ENCODE data around the gene KLHL5.

KLHL5 gene, protein sequence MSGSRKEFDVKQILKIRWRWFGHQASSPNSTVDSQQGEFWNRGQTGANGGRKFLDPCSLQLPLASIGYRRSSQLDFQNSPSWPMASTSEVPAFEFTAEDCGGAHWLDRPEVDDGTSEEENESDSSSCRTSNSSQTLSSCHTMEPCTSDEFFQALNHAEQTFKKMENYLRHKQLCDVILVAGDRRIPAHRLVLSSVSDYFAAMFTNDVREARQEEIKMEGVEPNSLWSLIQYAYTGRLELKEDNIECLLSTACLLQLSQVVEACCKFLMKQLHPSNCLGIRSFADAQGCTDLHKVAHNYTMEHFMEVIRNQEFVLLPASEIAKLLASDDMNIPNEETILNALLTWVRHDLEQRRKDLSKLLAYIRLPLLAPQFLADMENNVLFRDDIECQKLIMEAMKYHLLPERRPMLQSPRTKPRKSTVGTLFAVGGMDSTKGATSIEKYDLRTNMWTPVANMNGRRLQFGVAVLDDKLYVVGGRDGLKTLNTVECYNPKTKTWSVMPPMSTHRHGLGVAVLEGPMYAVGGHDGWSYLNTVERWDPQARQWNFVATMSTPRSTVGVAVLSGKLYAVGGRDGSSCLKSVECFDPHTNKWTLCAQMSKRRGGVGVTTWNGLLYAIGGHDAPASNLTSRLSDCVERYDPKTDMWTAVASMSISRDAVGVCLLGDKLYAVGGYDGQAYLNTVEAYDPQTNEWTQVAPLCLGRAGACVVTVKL

DNA sequence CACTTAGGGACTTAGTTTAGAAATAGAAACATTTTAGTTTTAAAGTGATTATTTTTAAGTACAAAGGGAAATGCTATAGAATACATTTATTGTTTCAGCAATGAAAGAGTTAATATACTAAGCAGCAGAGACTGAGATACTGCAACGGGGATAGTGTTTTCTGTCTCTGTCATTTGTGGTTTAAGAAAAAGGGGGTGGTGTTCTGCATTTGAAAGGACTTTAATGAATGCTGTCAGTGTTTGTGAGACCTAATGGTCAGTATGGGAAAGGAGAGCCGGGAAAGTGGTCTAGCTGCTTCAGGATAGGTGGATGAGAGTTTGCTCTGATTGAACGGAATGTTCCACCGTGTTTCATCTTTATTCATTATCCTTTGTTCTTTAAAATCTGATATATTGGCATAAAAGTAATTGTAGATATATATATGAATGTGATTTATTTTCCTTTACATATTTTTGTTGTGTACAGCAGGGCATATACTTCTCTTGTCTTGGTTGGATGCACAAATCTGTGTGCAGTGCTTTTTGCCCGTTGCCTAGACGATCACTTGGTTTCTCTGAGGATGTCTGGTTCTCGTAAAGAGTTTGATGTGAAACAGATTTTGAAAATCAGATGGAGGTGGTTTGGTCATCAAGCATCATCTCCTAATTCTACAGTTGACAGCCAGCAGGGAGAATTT, at the start of gene KLHL5:
Gene KLHL5 (plus strand): TSS at position 139 of the 676 bp plus-strand sequence. CDS start 421 bp downstream, at position 560.
- no peak for DNase-seq

DNA sequence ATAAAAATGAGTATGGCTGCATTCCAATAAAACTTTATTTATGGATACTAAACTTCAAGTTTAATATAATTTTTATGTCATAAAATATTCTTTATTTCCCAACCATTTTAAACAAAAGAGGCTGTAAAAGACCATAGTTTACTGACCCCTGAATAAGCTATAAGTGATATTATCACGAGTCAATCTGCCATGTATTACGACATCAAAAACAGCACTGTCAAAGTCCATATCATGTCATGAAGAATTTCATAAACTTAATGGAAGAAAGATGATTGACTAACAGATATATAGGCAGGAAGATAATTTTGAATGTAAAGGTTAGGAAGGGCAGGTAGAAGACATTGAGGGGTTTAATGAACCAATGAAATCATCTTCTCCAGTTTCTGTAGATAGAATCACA, 48.0 kb upstream of the KLHL5 start:
- DNase-seq, result no peak

DNA sequence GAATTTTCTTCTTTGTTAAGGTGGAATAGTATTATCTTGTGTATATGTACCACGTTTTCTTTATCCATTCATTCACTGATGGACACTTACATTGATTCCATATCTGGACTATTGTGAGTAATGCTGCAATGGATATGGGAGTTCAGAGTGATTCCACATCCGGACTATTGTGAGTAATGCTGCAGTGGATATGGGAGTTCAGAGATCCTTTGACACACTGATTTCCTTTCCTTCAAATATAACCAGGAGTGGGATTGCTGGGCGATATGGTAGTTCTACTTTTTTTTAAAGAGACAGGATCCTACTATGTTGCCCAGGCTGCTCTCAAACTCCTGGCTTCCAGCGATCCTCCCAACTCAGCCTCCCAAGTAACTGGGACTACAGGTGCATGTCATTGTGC, 41.9 kb upstream of the KLHL5 start:
- DNase-seq, result no peak

DNA sequence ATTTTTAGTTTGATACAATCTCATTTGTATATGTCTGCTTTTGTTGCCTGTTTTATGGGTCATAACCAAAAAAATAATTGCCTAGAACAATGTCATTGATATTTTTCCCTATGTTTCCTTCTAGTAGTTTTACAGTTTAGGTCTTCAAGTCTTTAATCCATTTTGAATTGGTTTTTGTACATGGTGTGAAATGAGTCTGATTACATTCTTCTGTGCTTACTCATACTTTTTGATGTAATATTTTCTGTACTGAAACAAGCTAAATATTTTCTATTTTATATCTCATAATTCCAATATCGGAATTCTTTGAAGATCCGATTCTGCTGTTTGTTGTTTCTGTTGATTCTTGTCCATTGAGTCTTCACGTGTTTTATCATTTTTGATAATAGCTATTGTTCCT, 40.4 kb upstream of the KLHL5 start:
- no peak for DNase-seq

DNA sequence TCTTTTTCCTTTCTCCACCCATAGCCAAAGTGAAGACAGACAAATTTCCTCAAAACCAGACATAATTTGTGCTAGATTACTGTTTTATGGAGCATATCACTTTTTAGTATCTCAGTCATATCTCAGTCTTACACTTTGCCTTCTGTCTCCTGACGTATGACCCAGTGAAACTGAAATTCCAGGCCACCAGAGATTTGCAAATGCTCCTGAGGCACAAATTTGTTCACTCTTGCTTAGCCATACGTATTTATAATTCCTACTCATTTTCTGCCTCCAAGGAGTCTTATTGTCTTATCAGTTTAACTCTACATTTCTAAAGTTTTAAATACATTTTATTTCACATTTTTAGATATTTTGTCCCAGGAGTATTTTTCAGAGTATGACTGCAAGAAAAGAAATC, 39.8 kb upstream of the KLHL5 start:
- DNase-seq, result no peak

DNA sequence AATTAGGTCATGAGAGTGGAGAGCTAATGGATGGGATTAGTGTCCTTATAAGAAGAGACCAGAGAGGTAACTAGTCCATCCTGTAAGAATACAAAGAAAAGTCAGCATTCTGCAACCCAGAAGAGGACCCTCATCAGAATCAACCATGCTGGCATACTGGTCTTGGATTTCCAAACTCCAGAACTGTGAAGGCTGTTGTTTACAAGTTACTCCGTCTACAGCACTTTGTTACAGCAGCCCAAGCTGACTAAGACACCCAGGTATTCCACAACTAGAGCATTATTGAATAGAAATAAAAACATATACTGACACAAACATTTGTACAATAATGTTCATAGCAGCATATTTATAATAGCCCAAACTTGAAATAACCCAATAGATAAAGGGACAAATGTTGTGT, 39.0 kb upstream of the KLHL5 start:
- no peak for DNase-seq

DNA sequence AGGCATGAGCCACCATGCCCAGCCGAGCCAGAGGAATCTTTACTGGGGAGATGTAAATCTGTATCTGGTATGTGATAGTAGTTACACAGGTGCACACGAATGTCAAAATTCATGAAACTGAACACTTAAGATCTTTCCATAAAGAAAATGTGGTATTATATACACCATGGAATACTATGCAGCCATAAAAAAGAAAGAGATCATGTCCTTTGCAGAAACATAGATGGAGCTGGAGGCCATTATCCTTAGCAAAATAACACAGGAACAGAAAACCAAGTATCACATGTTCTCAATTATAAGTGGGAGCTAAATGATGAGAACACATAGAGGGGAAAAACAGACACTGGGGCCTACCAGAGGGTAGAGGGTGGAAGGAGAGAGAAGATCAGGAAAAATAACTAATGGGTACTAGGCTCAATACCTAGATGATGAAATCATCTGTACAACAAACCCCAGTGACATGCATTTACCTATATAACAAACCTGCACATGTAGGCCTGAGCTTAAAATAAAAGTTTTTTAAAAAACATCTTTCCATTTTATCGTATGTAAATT, 37.6 kb upstream of the KLHL5 start:
- no peak for DNase-seq

DNA sequence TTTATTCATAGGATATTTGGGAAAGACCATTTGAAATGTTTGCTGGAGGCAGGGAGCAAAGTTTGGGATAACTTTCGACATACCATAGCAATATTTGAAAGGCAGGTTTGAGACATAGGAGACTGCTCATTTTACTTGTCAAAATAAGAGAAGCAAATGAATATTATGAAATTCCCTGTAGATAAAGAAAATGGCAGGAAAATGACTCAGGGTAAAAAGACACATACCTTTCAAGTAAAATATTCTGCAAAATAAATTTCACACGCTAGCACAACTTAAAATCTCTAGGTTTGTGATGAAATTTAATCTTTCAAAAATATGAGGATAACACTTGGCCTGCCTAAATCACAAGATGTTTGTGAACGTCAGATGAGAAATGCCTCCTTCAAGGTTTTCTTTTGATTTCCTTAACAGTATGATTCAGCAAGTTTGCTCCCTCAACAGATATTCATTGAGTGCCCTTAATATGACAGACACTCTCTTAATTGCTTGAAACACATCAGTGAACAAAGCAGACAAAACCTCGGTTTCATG, 36.4 kb upstream of the KLHL5 start:
- DNase-seq, result no peak

DNA sequence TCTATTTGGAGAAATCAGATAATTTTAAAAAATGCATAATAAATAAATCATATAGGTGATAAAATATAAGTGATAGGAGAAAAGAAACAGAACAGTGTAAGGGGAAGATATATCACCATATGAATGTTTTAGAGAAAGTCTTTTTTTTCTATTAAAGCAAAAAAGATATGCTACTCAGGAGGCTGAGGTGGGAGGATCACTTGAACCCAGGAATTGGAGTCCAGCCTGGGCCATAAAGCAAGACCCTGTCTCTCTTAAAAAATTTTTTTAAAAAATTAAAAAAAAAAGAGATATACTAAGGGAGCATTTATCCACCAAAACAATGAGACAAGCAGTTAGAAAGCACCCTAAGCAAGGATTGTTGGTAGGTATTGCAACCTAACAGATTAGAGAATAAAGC, 35.9 kb upstream of the KLHL5 start:
- no peak for DNase-seq

DNA sequence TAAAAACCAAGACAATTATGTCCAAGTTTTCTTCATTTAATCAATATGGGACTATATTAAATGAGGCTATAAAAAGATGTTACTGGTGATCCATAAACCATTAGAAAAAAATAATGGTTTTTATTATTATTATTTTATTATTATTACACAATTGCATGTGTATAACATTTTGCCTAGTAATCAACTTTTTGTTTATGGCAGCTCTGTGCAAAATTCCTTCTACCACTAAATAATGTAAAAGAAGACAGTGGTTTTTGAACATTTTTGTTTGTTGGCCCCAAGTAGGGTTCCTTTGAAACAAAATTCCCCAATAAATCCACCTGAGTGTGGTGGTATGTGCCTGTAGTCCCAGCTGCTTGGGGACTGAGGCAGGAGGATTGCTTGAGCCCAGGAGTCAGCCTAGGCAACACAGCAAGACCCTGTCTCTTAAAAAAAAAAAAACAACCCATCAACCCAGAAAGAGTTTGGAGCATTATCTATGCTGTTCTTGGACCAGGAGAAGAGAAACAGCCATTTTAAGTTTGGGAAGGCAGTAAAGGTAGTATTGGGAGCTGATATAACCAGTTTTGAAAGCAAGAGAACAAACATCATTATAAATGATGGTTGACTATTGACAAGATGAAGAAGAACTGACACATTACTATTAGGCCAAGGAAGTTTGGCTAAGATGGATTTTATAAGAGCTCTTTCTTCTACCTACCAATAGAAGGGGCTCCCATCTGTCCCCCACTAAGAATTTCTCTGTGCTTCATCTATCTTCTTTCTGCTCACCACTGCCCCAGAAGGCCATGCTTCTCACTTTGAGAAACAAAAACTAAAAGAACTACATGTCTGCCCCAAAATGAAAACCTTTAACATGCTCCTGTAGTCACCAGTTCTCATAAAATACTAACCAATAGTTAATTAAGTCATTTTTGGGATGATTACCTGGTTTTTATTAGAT, 32.0 kb upstream of the KLHL5 start:
- DNase-seq, result no peak

DNA sequence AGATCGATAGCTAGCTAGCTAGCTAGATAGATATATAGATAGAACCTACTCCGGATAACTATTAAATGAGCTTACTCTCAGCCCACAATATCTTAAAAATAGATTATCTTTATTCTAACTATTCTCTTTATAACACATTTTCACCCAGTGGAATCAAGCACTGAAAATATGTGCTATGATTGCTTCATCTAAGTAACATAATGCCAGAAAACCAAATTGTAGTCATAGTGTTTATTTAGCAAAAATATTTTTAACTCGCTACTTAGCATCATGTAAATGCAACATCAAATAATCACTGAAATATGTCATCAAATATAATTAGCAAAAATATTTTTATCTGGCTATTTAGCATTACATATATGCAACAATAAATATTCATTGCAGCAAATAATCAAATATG, 31.3 kb upstream of the KLHL5 start:
- DNase-seq, result no peak

DNA sequence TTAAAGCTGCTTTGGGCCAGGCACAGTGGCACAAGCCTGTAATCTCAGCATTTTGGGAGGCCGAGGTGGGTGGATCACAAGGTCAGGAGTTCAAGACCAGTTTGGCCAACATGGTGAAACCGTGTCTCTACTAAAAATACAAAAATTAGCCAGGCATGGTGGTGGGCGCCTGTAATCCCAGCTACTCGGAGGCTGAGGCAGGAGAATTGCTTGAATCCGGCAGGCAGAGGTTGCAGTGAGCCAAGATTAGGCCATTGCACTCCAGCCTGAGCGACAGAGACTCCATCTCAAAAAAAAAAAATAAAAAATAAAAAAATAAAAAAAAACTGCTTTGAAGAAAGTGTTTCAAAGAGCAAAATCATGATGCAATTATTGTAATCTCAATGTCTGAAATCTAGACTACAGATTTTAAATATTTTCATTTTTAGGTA, 30.4 kb upstream of the KLHL5 start:
- peak in 1 of 2 experiments; percentile 45 for DNase-seq

DNA sequence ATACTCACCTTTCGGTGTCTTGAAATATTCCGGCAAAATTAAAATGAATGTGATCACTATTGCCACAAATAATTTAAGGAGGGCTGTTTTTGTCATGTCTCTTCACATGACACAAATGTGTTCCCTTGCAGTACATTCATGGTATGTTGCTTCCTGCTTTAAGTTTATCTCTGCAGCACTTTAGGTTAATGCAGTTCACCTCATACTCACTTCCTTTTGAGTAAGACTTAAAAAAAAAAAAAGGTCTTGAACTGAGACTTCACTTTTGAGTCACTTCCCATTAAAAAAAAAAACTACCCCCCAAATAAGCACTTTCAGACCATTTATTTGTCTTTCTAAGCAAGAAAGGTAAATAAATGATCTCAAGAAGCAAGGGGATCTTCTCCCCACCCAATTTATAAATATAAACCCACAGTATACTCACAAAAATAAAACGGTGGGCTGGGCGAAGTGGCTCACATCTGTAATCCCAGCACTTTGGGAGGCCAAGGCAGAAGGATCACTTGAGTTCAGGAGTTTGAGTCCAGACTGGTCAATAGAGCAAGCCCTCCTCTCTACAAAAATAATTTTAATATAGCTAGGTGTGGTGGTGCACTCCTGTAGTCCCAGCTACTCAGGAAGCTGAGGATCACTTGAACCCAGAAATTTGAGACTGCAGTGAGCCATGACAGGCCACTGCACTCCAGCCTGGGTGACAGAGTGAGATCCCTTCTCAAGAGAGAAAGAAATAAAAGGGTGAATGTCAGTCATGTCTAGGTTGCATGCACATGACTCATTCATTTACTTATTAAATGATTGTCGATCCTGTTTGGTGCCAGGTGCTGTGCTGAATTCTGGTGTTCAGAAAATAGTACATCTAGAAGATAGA, 29.6 kb upstream of the KLHL5 start, which contains the start of gene TMEM156:
Gene TMEM156 (minus strand): TSS at position 192 of the 868 bp plus-strand sequence. CDS start 96 bp downstream, at position 96.
- DNase-seq, result peak in 1 of 2 experiments; percentile 50

DNA sequence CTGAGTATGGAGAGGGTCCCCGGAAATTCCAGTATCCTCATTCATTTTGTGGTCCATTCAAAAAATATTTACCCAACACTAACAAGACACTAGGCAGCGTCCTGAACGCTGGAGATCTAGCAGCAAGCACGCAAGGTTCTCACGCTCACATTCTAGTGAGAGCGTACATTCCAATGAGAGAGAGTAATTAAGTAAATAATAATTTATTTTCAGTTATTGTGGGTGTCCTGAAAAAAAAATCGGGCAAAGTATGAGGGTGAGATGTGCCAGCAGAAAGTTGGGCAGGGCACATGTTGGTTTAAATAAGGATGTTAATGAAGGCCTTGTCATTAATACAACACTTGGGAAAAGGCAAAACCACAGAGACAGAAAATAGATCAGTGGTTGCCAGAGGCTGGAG, 25.9 kb upstream of the KLHL5 start:
- no peak for DNase-seq

DNA sequence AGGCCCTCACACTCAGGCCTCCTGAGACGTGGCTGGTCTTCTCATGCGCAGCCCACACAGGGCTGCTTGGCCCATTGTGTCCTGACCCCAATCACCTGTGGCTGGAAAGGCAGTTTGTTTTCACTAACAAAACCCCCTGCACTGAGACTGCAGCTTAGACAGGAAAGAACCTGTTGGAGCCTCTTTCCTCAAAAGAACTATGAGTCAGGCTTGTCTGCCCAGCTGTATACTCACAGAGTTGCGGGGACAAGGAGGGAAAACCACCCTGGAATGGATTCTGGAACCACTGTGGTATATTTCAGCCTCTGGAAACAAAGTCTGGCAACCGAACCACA, 24.6 kb upstream of the KLHL5 start:
- DNase-seq, result no peak

DNA sequence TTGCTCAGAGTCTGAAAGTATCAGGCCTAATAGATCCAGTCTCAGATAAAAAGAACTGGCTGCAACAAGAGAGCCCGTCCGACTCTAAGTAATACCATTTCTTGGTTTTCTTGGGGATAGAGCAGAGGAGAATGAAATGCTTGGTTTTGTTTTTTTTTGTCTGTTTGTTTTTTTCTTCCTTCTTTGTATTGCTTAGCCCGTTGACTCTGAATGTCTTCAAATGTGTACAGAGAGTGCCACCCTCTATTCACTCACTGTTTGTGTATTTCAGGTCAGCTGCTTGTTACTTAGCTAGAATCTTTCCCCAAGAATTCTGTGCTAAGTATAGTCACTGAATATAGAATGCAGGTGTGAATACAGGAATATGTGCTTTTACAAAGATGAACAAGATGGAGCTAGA, 24.1 kb upstream of the KLHL5 start:
- DNase-seq, result no peak

DNA sequence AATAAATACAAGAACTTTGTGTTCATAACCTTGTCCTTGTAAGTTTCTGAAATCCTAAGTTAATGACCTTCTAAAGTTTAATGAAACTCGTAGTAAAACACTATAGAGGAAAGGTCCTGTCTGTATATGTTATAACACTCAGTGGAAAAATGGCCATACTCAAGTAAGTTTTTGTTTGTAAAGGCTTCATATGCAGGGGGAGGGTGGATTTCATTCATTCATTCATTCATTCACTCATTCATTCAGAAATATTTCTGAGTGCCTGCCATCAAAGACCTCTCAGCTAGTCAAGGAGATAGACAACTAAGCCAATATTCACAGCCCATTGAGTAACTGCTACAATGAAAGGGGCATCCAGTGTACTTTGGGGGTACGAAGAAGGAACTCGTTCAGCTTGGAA, 22.9 kb upstream of the KLHL5 start:
- DNase-seq, result no peak

DNA sequence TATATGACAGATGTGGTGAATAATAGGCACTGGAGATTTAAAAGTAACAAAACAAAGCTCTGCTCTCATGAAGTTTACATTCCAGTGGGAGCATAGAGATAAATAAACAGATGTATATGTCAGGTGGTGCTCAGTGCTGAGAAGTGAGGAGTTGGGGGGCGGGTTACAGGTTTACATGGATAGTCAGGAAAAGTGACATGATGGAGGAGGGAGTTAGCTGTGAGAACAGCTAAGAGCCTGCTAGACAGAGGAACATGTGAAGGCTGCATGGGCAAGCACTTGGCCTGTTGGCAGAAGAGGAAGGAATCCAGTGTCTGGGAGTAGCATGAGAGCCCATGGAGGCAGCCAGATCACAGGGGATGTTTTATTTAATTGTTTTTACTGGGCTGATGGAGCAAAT, 19.7 kb upstream of the KLHL5 start:
- no peak for DNase-seq

DNA sequence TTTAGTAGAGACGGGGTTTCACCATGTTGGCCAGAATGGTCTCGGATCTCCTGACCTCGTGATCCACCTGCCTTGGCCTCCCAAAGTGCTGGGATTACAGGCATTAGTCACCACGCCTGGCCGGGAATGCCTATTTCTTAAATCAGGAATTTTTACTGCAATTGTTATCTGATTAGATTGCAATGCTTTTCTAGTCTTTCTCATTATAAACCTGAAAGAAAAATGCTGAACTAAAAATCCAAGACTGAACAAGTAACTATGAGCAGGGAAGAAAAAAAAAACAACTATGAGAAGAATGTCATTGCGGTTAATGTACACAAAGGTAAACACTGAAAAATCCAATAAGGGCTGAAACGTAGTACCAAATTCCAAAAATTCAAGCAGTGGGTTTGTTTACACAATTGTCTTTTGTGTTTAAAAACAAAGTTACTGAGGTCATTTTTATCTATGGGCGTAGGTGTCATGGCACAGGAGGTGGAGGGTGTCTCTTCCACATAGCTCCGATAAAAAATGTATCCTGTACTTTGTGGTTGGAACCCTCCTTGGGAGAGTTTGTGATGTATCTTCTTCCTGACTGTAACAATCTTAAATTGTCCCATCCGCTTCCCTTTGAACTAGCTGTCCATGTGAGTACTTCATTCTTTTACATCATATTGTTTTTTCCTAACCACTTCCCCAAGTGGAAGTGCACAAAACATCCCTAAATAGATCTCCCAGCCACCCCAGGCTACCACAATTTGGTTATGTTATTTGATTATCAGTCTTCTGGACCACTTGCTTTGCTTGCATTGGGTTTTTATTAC, 18.8 kb upstream of the KLHL5 start:
- no peak for DNase-seq

DNA sequence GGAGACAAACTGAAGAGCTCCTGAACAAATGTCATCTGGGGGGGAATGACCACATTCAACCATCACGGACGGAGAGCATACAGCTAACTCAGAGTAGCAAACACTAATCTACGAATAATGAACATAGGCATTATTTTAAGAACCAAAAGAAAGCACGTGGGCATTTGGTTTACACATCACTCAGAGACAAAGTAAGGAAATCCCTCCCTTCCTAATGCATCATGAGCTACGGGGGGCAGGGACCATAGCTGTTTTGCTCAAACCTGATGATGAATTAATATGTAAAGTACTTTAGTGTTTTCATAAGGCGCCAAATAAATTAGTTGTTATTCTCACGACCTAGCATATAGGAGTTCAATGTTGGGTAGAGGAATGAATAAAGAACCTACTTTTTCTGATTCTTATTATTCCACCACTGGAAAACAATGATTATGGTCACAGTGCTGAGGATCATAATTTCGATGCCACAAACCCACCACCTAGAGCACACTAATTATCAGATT, 18.1 kb upstream of the KLHL5 start:
- no peak for DNase-seq
